ENCODE results near the gene CSK. TPM values are rescaled to one million over a fixed set of nuclear protein-coding genes. Genes with fewer than 3 reads are reported as not detected.

The CSK gene
- total and polyA plus RNA-seq, 2 of the 8 experiments (the other 6 are each of a cell fraction or from before 2014, with no cell fraction given) = 13.7 to 50.2 TPM

- TF ChIP-seq, protein P1, sequence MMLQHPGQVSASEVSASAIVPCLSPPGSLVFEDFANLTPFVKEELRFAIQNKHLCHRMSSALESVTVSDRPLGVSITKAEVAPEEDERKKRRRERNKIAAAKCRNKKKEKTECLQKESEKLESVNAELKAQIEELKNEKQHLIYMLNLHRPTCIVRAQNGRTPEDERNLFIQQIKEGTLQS (IDR thresholded peaks at IDR 0.05; ENCODE audit: insufficient read depth, low read depth, low read length) = no peak
- no peak for TF ChIP-seq BRCA1 (IDR thresholded peaks at IDR 0.05; ENCODE audit: low read depth, low read length)
- TF ChIP-seq KDM4A (IDR thresholded peaks at IDR 0.05; ENCODE audit: low read depth, low read length, severe bottlenecking) = no peak
- TF ChIP-seq TAF7 (optimal IDR thresholded peaks at IDR 0.05; ENCODE audit: borderline replicate concordance, low read depth, low read length) = no peak
- no peak for TF ChIP-seq SP1 (IDR thresholded peaks at IDR 0.05; ENCODE audit: low read depth, low read length)
- TF ChIP-seq EP300 (IDR thresholded peaks at IDR 0.05; ENCODE audit: borderline replicate concordance in 1 of 2, low read depth in 2 of 2, low read length in 2 of 2) = no peak
- no peak for TF ChIP-seq YY1 (IDR thresholded peaks at IDR 0.05; ENCODE audit: low read depth, low read length)
- TF ChIP-seq EGR1 (IDR thresholded peaks at IDR 0.05; ENCODE audit: borderline replicate concordance, low read depth, low read length) = no peak
These were observed 65.6 kb downstream of the CSK start (continued) for GRCh38 chr15:74847432-74847831.
